Gastroesophageal sphincter (tissue), 4 donors: ENCODE data around the gene CAMK1D. TPM values are rescaled to one million over a fixed set of nuclear protein-coding genes. Genes with fewer than 3 reads are reported as not detected.

Source experiments
- ATAC-seq: fragments of 150-250 bp; one replicate; pipeline ENCODE4 v1.9.1; 2016; ENCODE audit warnings: mild to moderate bottlenecking, moderate library complexity
- H3K27ac ChIP-seq, 4 donors: fragments of 200-600 bp; sonication (generic) in 3 of 4; 1 replicate in 3 of 4; 2 replicates in 1 of 4; pipeline ENCODE4 v1.5.1; 2016 to 2019
- H3K27me3 ChIP-seq: fragments of 200-600 bp; sonication (generic); one replicate; pipeline ENCODE4 v1.5.1; 2019
- H3K36me3 ChIP-seq, 2 donors: fragments of 200-600 bp; sonication (generic); one replicate each; pipeline ENCODE4 v1.5.1; 2019; ENCODE audit warnings: control low read depth in 1 of 2
- H3K4me1 ChIP-seq, 3 donors: fragments of 200-600 bp; sonication (generic); 1 replicate in 2 of 3; 2 replicates in 1 of 3; pipeline ENCODE4 v1.5.1; 2016 to 2019; ENCODE audit warnings: control low read depth in 2 of 3
- H3K4me3 ChIP-seq, 2 donors: fragments of 200-600 bp; sonication (generic); one replicate each; pipeline ENCODE4 v1.5.1; 2019; ENCODE audit warnings: mild to moderate bottlenecking in 1 of 2, moderate library complexity in 1 of 2
- H3K9me3 ChIP-seq, 3 donors: fragments of 200-600 bp; sonication (generic); one replicate each; pipeline ENCODE4 v1.5.1; 2017 to 2019; ENCODE audit warnings: control low read depth in 2 of 3
- EP300 ChIP-seq: sonication (generic); formaldehyde crosslinking; IDR thresholded peaks from one replicate; pipeline ENCODE4 v1.6.1; 2017; ENCODE audit warnings: antibody characterized with exemption, mild to moderate bottlenecking
- POLR2A ChIP-seq, 2 donors: fragments of 450-650 bp; IDR thresholded peaks; one replicate each; pipeline ENCODE4 v1.6.1; 2017; ENCODE audit warnings: antibody characterized with exemption in 2 of 2, mild to moderate bottlenecking in 2 of 2, moderate library complexity in 1 of 2
- POLR2AphosphoS5 ChIP-seq: sonication (generic); formaldehyde crosslinking; IDR thresholded peaks from one replicate; pipeline ENCODE4 v1.6.1; 2017; ENCODE audit warnings: antibody characterized with exemption
- WGBS, 2 donors: methylation state at CpG; one replicate each; pipeline ENCODE4 v1.1.5; 2018; ENCODE audit warnings: low coverage in 1 of 2; 5-methylcytosine and 5-hydroxymethylcytosine counted together
- total RNA-seq, 4 donors: library from RNA; depleted of rRNA; stranded (reverse); fragments of >200 nt; gene quantifications; one replicate each; pipeline ENCODE4 v1.1.0, GENCODE V29; 2016
- TF ChIP-seq, protein P1 (sequence below), 4 experiments: fragments of 200-600 bp in 2 of 4; fragments of 450-650 bp in 2 of 4; sonication (generic) in 1 of 4; IDR thresholded peaks; one replicate each; pipeline ENCODE4 v1.5.1; 2017 to 2019; ENCODE audit warnings: antibody characterized with exemption in 4 of 4, mild to moderate bottlenecking in 2 of 4, moderate library complexity in 2 of 4

CAMK1D gene
- total RNA-seq, 4 donors from 2014 or later: 11.6 to 18.3 (median 15.3) TPM

- Histone ChIP-seq H3K9me3 (no peaks in the 10 kb centered on the region), H3K4me3 (no peak overlapping the region), H3K36me3 (peaks cover 0 to 7% of the 10 kb centered on the region in 2 donors), H3K27ac (no peak overlapping the region), H3K4me1 (no peaks in the 10 kb centered on the region), H3K27me3 (no peaks in the 10 kb centered on the region)
- TF ChIP-seq POLR2AphosphoS5 (no peak), EP300 (no peak), POLR2A (IDR thresholded peaks at IDR 0.05) (no peak)
- TF ChIP-seq, protein P1, sequence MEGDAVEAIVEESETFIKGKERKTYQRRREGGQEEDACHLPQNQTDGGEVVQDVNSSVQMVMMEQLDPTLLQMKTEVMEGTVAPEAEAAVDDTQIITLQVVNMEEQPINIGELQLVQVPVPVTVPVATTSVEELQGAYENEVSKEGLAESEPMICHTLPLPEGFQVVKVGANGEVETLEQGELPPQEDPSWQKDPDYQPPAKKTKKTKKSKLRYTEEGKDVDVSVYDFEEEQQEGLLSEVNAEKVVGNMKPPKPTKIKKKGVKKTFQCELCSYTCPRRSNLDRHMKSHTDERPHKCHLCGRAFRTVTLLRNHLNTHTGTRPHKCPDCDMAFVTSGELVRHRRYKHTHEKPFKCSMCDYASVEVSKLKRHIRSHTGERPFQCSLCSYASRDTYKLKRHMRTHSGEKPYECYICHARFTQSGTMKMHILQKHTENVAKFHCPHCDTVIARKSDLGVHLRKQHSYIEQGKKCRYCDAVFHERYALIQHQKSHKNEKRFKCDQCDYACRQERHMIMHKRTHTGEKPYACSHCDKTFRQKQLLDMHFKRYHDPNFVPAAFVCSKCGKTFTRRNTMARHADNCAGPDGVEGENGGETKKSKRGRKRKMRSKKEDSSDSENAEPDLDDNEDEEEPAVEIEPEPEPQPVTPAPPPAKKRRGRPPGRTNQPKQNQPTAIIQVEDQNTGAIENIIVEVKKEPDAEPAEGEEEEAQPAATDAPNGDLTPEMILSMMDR (IDR thresholded peaks at IDR 0.05): no peak
- WGBS, 2 donors: 92% methylated on average over 4 of the region's 5 CpGs; no CpG with 5 or more reads in 1 of the 2 donors
- no peak for ATAC-seq
Measured at GRCh38 chr10:12681252-12681651, 331.9 kb downstream of the CAMK1D start.

DNA sequence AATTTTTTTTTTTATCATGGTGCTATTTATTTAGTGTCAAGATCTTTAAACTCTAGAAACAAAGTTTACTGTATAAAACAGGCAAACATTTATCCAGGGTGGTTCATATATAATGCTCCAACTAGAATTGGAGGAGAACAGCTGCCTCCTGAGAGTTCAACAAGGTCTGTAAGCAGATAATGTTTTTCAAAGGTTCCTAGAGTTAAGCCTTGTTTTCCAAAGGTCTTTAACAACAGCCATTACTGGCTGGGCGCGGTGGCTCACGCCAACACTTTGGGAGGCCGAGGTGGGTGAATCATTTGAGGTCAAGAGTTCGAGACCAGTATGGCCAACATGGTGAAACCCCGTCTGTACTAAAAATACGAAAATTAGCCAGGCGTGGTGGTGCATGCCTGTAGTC lies 335.4 kb downstream of the CAMK1D start:
- H3K36me3 ChIP-seq: peaks cover 0 to 4% of the 10 kb centered on the region in 2 donors
- H3K4me1 ChIP-seq: no peaks in the 10 kb centered on the region
- WGBS, 2 donors: 97% methylated on average over 7 of the region's 8 CpGs
- H3K9me3 ChIP-seq: no peaks in the 10 kb centered on the region
- no peak for ATAC-seq
- H3K27me3 ChIP-seq: no peaks in the 10 kb centered on the region
- H3K4me3 ChIP-seq: no peak overlapping the region
- TF ChIP-seq, protein P1 (IDR thresholded peaks at IDR 0.05): no peak
- TF ChIP-seq POLR2A (IDR thresholded peaks at IDR 0.05) (no peak), EP300 (no peak), POLR2AphosphoS5 (no peak)
- H3K27ac ChIP-seq: no peak overlapping the region

DNA sequence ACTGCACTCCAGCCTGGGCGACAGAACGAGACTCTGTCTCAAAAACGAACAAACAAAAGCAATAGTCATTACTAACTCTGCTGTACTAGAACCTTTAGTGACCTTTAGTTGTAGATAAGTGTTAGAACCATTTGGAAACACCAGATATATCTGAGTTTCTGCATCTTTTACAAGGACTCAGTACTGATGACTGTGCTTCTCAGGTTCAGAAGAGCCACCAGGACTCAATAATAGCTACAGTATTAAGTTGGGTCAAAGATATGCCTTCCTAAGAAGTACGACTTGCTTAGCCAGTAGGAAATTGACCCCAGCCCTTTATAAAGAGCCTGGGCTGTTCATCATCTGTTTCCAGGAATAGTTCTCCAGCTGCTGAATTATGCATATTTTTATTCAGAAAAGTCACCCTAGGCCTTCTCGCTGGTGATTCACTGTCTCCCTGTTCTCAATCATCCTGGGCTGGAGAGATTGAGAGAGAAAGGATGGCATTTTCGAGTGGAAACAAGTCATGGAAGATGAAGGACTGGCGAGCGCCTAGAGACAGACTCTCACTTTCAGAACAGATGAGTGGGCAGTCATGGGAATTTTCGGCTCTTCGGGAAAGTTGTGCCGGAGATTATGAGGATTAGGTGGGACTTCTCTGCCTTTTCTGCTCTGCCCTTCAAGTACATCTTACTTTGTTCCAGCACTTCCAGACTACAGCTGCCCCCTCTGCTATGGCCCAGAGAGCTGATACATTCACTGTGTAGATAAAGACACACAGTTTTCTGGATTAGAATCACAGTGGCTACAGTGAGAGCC lies 336.1 kb downstream of the CAMK1D start:
- TF ChIP-seq POLR2AphosphoS5 (peak; percentile 22), POLR2A (IDR thresholded peaks at IDR 0.05) (no peak), EP300 (no peak)
- TF ChIP-seq, protein P1 (IDR thresholded peaks at IDR 0.05): no peak
- no peak for ATAC-seq
- Histone ChIP-seq H3K9me3 (no peaks in the 10 kb centered on the region), H3K27me3 (no peaks in the 10 kb centered on the region), H3K36me3 (no peaks in the 10 kb centered on the region), H3K4me3 (no peak overlapping the region), H3K27ac (no peak overlapping the region), H3K4me1 (peaks cover 0 to 5% (median 0%) of the 10 kb centered on the region in 3 donors)
- WGBS, 2 donors: 69 to 83% methylated on average over 8 of the region's 11 CpGs

- H3K36me3 ChIP-seq: no peaks in the 10 kb centered on the region
- H3K27me3 ChIP-seq: no peaks in the 10 kb centered on the region
- TF ChIP-seq EP300 (no peak), POLR2A (IDR thresholded peaks at IDR 0.05) (no peak), POLR2AphosphoS5 (no peak)
- TF ChIP-seq, protein P1 (IDR thresholded peaks at IDR 0.05): no peak
- no peak overlapping the region for H3K27ac ChIP-seq
- no peak for ATAC-seq
- no peaks in the 10 kb centered on the region for H3K9me3 ChIP-seq
- H3K4me1 ChIP-seq: peaks cover 0 to 10% (median 0%) of the 10 kb centered on the region in 3 donors
- H3K4me3 ChIP-seq: no peak overlapping the region
- 80 to 90% methylated on average over 3 to 4 of the region's 4 CpGs for whole genome bisulfite sequencing, 2 donors
Measured at GRCh38 chr10:12687996-12688395, 338.6 kb downstream of the CAMK1D start.

DNA sequence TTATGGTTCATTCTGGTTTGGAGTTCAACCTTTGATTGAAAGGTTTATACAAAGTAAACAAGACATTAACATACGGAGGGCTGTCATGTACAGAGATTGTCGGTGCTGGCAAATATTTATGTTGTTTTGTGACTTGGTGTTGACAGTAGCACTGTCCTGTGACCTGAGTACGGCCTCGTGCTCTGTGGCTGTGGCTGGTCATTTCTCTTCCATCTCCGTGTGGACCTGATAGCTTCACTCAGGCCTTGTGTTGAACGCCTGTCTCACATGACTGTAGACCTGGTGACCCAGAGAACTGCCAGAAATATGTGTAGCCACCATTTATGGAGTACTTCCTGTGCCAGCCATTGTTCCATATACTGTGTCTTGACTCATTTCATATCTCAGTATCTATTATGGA lies 340.5 kb downstream of the CAMK1D start:
- Histone ChIP-seq H3K4me1 (peaks cover 0 to 10% (median 0%) of the 10 kb centered on the region in 3 donors), H3K27ac (no peak overlapping the region), H3K4me3 (no peak overlapping the region), H3K36me3 (no peaks in the 10 kb centered on the region), H3K9me3 (no peaks in the 10 kb centered on the region), H3K27me3 (no peaks in the 10 kb centered on the region)
- WGBS, 2 donors: 80 to 82% methylated on average over 6 of the region's 6 CpGs
- no peak for ATAC-seq
- TF ChIP-seq EP300 (no peak), POLR2AphosphoS5 (no peak), POLR2A (IDR thresholded peaks at IDR 0.05) (no peak)
- TF ChIP-seq, protein P1 (IDR thresholded peaks at IDR 0.05): no peak
